Neural progenitor cell (in vitro differentiated cells): ENCODE results near the gene RASGRP1.

Experiments used
- CTCF ChIP-seq: fragments of 200-600 bp; sonication (generic); IDR thresholded peaks from 2 replicates; pipeline ENCODE4 v1.5.1; 2017; ENCODE audit warnings: antibody characterized with exemption, mild to moderate bottlenecking
- EZH2 ChIP-seq: fragments of 200-600 bp; sonication (generic); IDR thresholded peaks from 2 replicates; pipeline ENCODE4 v1.6.1; 2017; ENCODE audit warnings: antibody characterized with exemption, mild to moderate bottlenecking, moderate library complexity
- EZH2phosphoT487 ChIP-seq: fragments of 200-600 bp; sonication (generic); IDR thresholded peaks from 2 replicates; pipeline ENCODE4 v1.6.1; 2017; ENCODE audit warnings: antibody characterized with exemption

- TF ChIP-seq CTCF = no peak
- no peak for TF ChIP-seq EZH2
- TF ChIP-seq EZH2phosphoT487 = no peak
These were observed 39.1 kb downstream of the RASGRP1 start for GRCh38 chr15:38525489-38525888.
